Esophagus muscularis mucosa (tissue), 4 donors: ENCODE results near the gene TMEM158. TPM values are rescaled to one million over a fixed set of nuclear protein-coding genes. Genes with fewer than 3 reads are reported as not detected.

Experiments used
- DNase-seq: peaks from one replicate; pipeline ENCODE4 v3.0.0-alpha.2; 2017; ENCODE audit errors: extremely low spot score
- H3K27ac ChIP-seq, 4 donors: fragments of 200-600 bp; sonication (generic); replicated peaks in 1 of 4; 1 replicate in 3 of 4; 2 replicates in 1 of 4; pipeline ENCODE4 v1.5.1; 2016 to 2019; ENCODE audit warnings: mild to moderate bottlenecking in 1 of 4
- H3K27me3 ChIP-seq, 4 donors: fragments of 200-600 bp; sonication (generic); one replicate each; pipeline versions ENCODE4 v1.5.1 to v1.6.0; 2016 to 2019
- H3K36me3 ChIP-seq, 4 donors: fragments of 200-600 bp; sonication (generic); one replicate each; pipeline ENCODE4 v1.5.1; 2016 to 2019
- H3K4me1 ChIP-seq, 4 donors: fragments of 200-600 bp; sonication (generic); one replicate each; pipeline ENCODE4 v1.5.1; 2016 to 2019
- H3K4me3 ChIP-seq, 4 donors: fragments of 200-600 bp; sonication (generic); 1 replicate in 2 of 4; 2 replicates in 2 of 4; pipeline ENCODE4 v1.5.1; 2016 to 2019; ENCODE audit warnings: mild to moderate bottlenecking in 4 of 4, moderate library complexity in 1 of 4
- H3K9me3 ChIP-seq, 4 donors: fragments of 200-600 bp; sonication (generic); 1 replicate in 3 of 4; 2 replicates in 1 of 4; pipeline ENCODE4 v1.5.1; 2016 to 2019
- CTCF ChIP-seq, 3 experiments: fragments of 200-600 bp in 2 of 3; fragments of 450-650 bp in 1 of 3; sonication (generic) in 2 of 3; IDR thresholded peaks; one replicate each; pipeline ENCODE4 v1.5.1; 2017 to 2019; ENCODE audit warnings: antibody characterized with exemption in 3 of 3, mild to moderate bottlenecking in 2 of 3, moderate library complexity in 1 of 3
- EP300 ChIP-seq: sonication (generic); formaldehyde crosslinking; IDR thresholded peaks from one replicate; pipeline ENCODE4 v1.6.1; 2017; ENCODE audit warnings: antibody characterized with exemption
- POLR2A ChIP-seq: fragments of 450-650 bp; IDR thresholded peaks from one replicate; pipeline ENCODE4 v1.6.1; 2017; ENCODE audit warnings: antibody characterized with exemption, moderate library complexity, mild to moderate bottlenecking, low read depth
- POLR2AphosphoS5 ChIP-seq, 2 donors: sonication (generic); formaldehyde crosslinking; IDR thresholded peaks; one replicate each; pipeline ENCODE4 v1.6.1; 2017; ENCODE audit warnings: antibody characterized with exemption in 2 of 2
- WGBS: methylation state at CpG from one replicate; pipeline ENCODE4 v1.1.5; 2018; 5-methylcytosine and 5-hydroxymethylcytosine counted together
- intact Hi-C: fragments of 100-400 bp; cut with DNase I; formaldehyde crosslinking; loops from one replicate; pipeline ENCODE4 v1.15.1; 2023
- total RNA-seq, 4 donors: library from RNA; depleted of rRNA; stranded (reverse); fragments of >200 nt; gene quantifications; one replicate each; pipeline versions ENCODE4 v1.1.0 to v1.2.1, GENCODE V29; 2016

Gene TMEM158
- total RNA-seq, 4 donors from 2014 or later: 1.2 to 6.4 (median 2.3) TPM

DNA sequence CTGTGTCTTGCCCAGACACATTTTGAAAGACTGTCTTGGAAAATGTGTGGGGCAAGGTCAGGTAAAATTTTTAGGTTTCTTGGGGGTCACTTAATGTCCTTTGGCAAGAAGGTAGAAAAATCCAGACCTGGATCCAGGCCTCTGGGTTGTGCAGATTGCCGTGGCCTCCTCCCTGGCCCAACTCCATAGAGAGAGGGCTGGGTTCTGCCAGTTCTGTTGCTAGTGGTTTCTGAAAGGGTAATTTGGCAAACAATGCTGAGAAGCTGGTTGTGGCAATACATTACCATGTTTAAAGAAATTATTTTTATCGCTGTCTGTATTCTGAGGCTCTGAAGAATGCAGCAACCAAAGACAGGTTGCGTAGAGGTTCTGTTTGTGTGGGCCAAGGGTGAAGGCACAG lies 20.2 kb upstream of the TMEM158 start:
- no peaks in the 10 kb centered on the region for H3K36me3 ChIP-seq
- no peak overlapping the region for H3K4me3 ChIP-seq
- H3K27ac ChIP-seq: no peak overlapping the region
- intact Hi-C loops: no loop called here
- no peak for DNase-seq
- H3K4me1 ChIP-seq: no peaks in the 10 kb centered on the region
- no peaks in the 10 kb centered on the region for H3K9me3 ChIP-seq
- H3K27me3 ChIP-seq: no peaks in the 10 kb centered on the region
- no peak for TF ChIP-seq EP300
- no peak for TF ChIP-seq POLR2A
- no peak for TF ChIP-seq POLR2AphosphoS5 (IDR thresholded peaks at IDR 0.05)
- no peak for TF ChIP-seq CTCF (IDR thresholded peaks at IDR 0.05)
- 89% methylated on average over 3 of the region's 3 CpGs for WGBS

DNA sequence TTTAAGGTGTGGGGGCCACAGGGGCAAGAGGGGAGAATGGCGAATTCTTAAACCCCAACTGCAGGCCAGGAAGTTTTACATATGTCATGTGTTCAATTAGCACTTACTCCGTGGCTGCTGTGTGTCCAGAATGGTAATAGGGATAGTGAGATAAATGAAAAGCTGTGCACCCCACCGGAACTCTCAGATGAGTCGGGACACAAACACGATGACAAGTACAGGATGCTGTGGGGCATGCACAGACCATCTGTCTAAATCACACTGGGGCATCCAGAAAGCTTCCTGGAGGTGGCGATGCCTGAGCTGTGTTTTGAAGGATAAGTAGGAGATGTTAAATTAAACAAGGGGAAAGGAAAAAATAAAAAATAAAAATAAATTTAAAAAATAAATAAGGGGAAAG lies 18.3 kb upstream of the TMEM158 start:
- intact Hi-C loops: no loop called here
- WGBS: 80% methylated on average over 6 of the region's 6 CpGs
- H3K36me3 ChIP-seq: no peaks in the 10 kb centered on the region

GRCh38 chr3:45241206-45241605 lies 15.1 kb upstream of the TMEM158 start:
- no peak for DNase-seq
- Histone ChIP-seq H3K27ac (no peak overlapping the region), H3K36me3 (no peaks in the 10 kb centered on the region), H3K4me3 (no peak overlapping the region), H3K9me3 (no peaks in the 10 kb centered on the region), H3K27me3 (peaks cover 0 to 19% (median 0%) of the 10 kb centered on the region in 4 donors), H3K4me1 (no peaks in the 10 kb centered on the region)
- intact Hi-C loops: no loop called here
- TF ChIP-seq CTCF (IDR thresholded peaks at IDR 0.05): no peak
- no peak for TF ChIP-seq POLR2A
- TF ChIP-seq POLR2AphosphoS5 (IDR thresholded peaks at IDR 0.05): no peak
- TF ChIP-seq EP300: no peak
- WGBS: 70% methylated on average over 3 of the region's 3 CpGs

More for the DNA sequence above, 18.3 kb upstream of the TMEM158 start:
- DNase-seq: no peak
- Histone ChIP-seq H3K4me1 (no peaks in the 10 kb centered on the region), H3K9me3 (no peaks in the 10 kb centered on the region), H3K27ac (no peak overlapping the region), H3K27me3 (peaks cover 0 to 15% (median 0%) of the 10 kb centered on the region in 4 donors), H3K4me3 (no peak overlapping the region)
- TF ChIP-seq EP300: no peak
- TF ChIP-seq POLR2AphosphoS5 (IDR thresholded peaks at IDR 0.05): no peak
- no peak for TF ChIP-seq CTCF (IDR thresholded peaks at IDR 0.05)
- no peak for TF ChIP-seq POLR2A

DNA sequence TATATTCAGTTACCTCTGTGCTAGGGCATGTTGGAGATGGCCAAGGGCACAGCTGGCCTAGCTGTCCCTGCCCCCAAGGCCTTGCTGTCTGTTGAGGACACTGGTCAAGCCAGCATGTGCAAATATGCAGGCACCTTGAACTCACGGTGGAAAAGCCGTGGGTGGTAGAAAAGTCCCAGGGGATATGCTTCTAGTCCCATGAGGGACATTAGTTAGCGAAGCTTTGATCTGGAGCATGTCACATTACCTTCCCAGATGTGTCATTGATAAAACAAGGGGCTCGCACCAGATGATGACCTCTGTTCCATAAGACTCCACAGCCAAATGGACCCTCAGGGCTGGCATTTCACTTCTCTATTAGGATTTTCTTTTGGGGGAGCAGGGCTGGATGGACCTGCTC lies 14.2 kb upstream of the TMEM158 start:
- no peaks in the 10 kb centered on the region for H3K36me3 ChIP-seq
- intact Hi-C loops: no loop called here
- DNase-seq: no peak
- peaks cover 0 to 19% (median 0%) of the 10 kb centered on the region in 4 donors for H3K27me3 ChIP-seq
- no peaks in the 10 kb centered on the region for H3K4me1 ChIP-seq
- 90% methylated on average over 4 of the region's 4 CpGs for WGBS
- no peak overlapping the region for H3K4me3 ChIP-seq
- no peaks in the 10 kb centered on the region for H3K9me3 ChIP-seq
- TF ChIP-seq POLR2AphosphoS5 (IDR thresholded peaks at IDR 0.05) (no peak), CTCF (IDR thresholded peaks at IDR 0.05) (no peak), POLR2A (no peak), EP300 (no peak)
- no peak overlapping the region for H3K27ac ChIP-seq

- Histone ChIP-seq H3K27me3 (peaks cover 0 to 19% (median 0%) of the 10 kb centered on the region in 4 donors), H3K36me3 (no peaks in the 10 kb centered on the region), H3K4me3 (no peak overlapping the region), H3K27ac (no peak overlapping the region), H3K9me3 (no peaks in the 10 kb centered on the region), H3K4me1 (no peaks in the 10 kb centered on the region)
- no peak for DNase-seq
- TF ChIP-seq POLR2AphosphoS5 (IDR thresholded peaks at IDR 0.05) (no peak), CTCF (IDR thresholded peaks at IDR 0.05) (no peak), EP300 (no peak), POLR2A (no peak)
- 79% methylated on average over 4 of the region's 4 CpGs for WGBS
- intact Hi-C loops: no loop called here
Measured at GRCh38 chr3:45239254-45239653, 13.2 kb upstream of the TMEM158 start.
